ENCODE data around the gene SLC9A4.

Gene SLC9A4

GRCh38 chr2:102453501-102453900 is 19.5 kb upstream of the SLC9A4 start:
- DNase-seq = no peak

GRCh38 chr2:102455061-102455670 is 17.9 kb upstream of the SLC9A4 start:
- DNase-seq = no peak

GRCh38 chr2:102460467-102460866 is 12.6 kb upstream of the SLC9A4 start:
- no peak for DNase-seq

GRCh38 chr2:102461188-102461587 is 11.8 kb upstream of the SLC9A4 start:
- DNase-seq = no peak

- no peak for DNase-seq
These were observed 9.9 kb upstream of the SLC9A4 start for GRCh38 chr2:102463160-102463559.

- no peak for DNase-seq
These were observed 2.9 kb upstream of the SLC9A4 start for GRCh38 chr2:102470168-102470567.

GRCh38 chr2:102473631-102474030 is 605 bp downstream of the SLC9A4 start:
- no peak for DNase-seq

- no peak for DNase-seq
These were observed 1.8 kb downstream of the SLC9A4 start for GRCh38 chr2:102474785-102475184.

GRCh38 chr2:102478686-102479470 is 5.9 kb downstream of the SLC9A4 start:
- no peak for DNase-seq

- no peak for DNase-seq
These were observed 7.5 kb downstream of the SLC9A4 start for GRCh38 chr2:102480285-102481195.

- DNase-seq = no peak
These were observed 8.9 kb downstream of the SLC9A4 start for GRCh38 chr2:102481931-102482330.

- no peak for DNase-seq
These were observed 10.1 kb downstream of the SLC9A4 start for GRCh38 chr2:102483086-102483485.

GRCh38 chr2:102484310-102485061 is 11.5 kb downstream of the SLC9A4 start:
- DNase-seq = no peak

- DNase-seq = no peak
These were observed 12.2 kb downstream of the SLC9A4 start for GRCh38 chr2:102485147-102485785.

- no peak for DNase-seq
These were observed 14.1 kb downstream of the SLC9A4 start for GRCh38 chr2:102486941-102487702.

- DNase-seq = no peak
These were observed 14.9 kb downstream of the SLC9A4 start for GRCh38 chr2:102487761-102488462.

GRCh38 chr2:102489646-102490045 is 16.6 kb downstream of the SLC9A4 start:
- no peak for DNase-seq

- DNase-seq = no peak
These were observed 19.0 kb downstream of the SLC9A4 start for GRCh38 chr2:102492006-102492405.

- no peak for DNase-seq
These were observed 21.5 kb downstream of the SLC9A4 start for GRCh38 chr2:102494570-102494969.

GRCh38 chr2:102498414-102498813 is 25.4 kb downstream of the SLC9A4 start:
- DNase-seq = no peak

GRCh38 chr2:102499558-102499957 is 26.5 kb downstream of the SLC9A4 start:
- DNase-seq = no peak

All from stimulated activated CD4-positive, alpha-beta T cell treated with anti-CD3 and anti-CD28 coated beads, Interleukin-2, amount 100 ng/mL, for 48 hours (primary cell).